GM23248 (cell line): Measurements from ENCODE around the gene PCED1B. TPM values are rescaled to one million over a fixed set of nuclear protein-coding genes. Genes with fewer than 3 reads are reported as not detected.
A peak's percentile ranks its signal among the peaks of the same experiment; 100 is the strongest.

Experiments used
- DNase-seq: peaks from one replicate; pipeline ENCODE4 v3.0.0-alpha.2; 2015
- H2AFZ ChIP-seq: fragments of 200-600 bp; sonication (generic); 2 replicates; pipeline ENCODE4 v1.6.1; 2016; ENCODE audit warnings: antibody characterized with exemption
- H3F3A ChIP-seq: fragments of 200-600 bp; sonication (generic); 2 replicates; pipeline ENCODE4 v1.6.1; 2016; ENCODE audit warnings: mild to moderate bottlenecking, antibody characterized with exemption, mixed run types; ENCODE audit not compliant: insufficient read depth
- H3K27ac ChIP-seq: fragments of 200-600 bp; sonication (generic); 2 replicates; pipeline ENCODE4 v1.5.1; 2016; ENCODE audit warnings: mild to moderate bottlenecking
- H3K27me3 ChIP-seq: fragments of 200-600 bp; sonication (generic); replicated peaks from 2 replicates; pipeline ENCODE4 v1.6.1; 2016; ENCODE audit warnings: mild to moderate bottlenecking; ENCODE audit not compliant: insufficient read depth
- H3K36me3 ChIP-seq: fragments of 200-600 bp; sonication (generic); 2 replicates; pipeline ENCODE4 v1.6.1; 2016; ENCODE audit warnings: low read depth, mild to moderate bottlenecking
- H3K4me1 ChIP-seq: fragments of 200-600 bp; sonication (generic); 2 replicates; pipeline ENCODE4 v1.6.1; 2016; ENCODE audit warnings: mild to moderate bottlenecking; ENCODE audit not compliant: insufficient read depth
- H3K4me2 ChIP-seq: fragments of 200-600 bp; sonication (generic); one replicate; pipeline ENCODE4 v1.6.1; 2016; ENCODE audit warnings: mild to moderate bottlenecking; ENCODE audit not compliant: unreplicated experiment
- H3K4me3 ChIP-seq: fragments of 200-600 bp; sonication (generic); 2 replicates; pipeline ENCODE4 v1.5.1; 2016; ENCODE audit warnings: mild to moderate bottlenecking
- H3K79me2 ChIP-seq: fragments of 200-600 bp; sonication (generic); 2 replicates; pipeline ENCODE4 v1.6.1; 2016; ENCODE audit warnings: mild to moderate bottlenecking; ENCODE audit not compliant: insufficient read depth
- H3K9ac ChIP-seq: fragments of 200-600 bp; sonication (generic); 2 replicates; pipeline ENCODE4 v1.6.1; 2016; ENCODE audit warnings: mild to moderate bottlenecking
- H3K9me2 ChIP-seq: fragments of 200-600 bp; sonication (generic); 2 replicates; pipeline ENCODE4 v1.6.1; 2016; ENCODE audit warnings: mixed run types, mild to moderate bottlenecking, moderate library complexity; ENCODE audit not compliant: insufficient read depth
- H3K9me3 ChIP-seq: fragments of 200-600 bp; sonication (generic); one replicate; pipeline ENCODE4 v1.6.1; 2017; ENCODE audit warnings: low read depth
- H4K20me1 ChIP-seq: fragments of 200-600 bp; sonication (generic); 2 replicates; pipeline ENCODE4 v1.6.0; 2016; ENCODE audit not compliant: insufficient read depth
- EZH2 ChIP-seq: fragments of 200-600 bp; sonication (generic); IDR thresholded peaks from 2 replicates; pipeline ENCODE4 v1.6.1; 2018; ENCODE audit warnings: antibody characterized with exemption, mild to moderate bottlenecking; ENCODE audit not compliant: insufficient read depth, poor library complexity, severe bottlenecking
- EZH2phosphoT487 ChIP-seq: fragments of 200-600 bp; sonication (generic); IDR thresholded peaks from 2 replicates; pipeline ENCODE4 v1.6.1; 2018; ENCODE audit warnings: antibody characterized with exemption, moderate library complexity, mild to moderate bottlenecking, low read depth; ENCODE audit not compliant: insufficient read depth
- WGBS, 2 experiments: methylation state at CpG; one replicate each; pipeline ENCODE4 v1.1.6; 2015 to 2017; ENCODE audit warnings: low lambda C conversion rate in 2 of 2, low coverage in 1 of 2; ENCODE audit errors: missing lambda C conversion rate in 2 of 2; 5-methylcytosine and 5-hydroxymethylcytosine counted together
- in situ Hi-C: fragments of 300-500 bp; cut with MboI; formaldehyde crosslinking; loops from 2 replicates; pipeline ENCODE4 v1.15.0; 2020
- polyA plus RNA-seq: library from polyadenylated mRNA; unstranded; fragments of >200 nt; fragmentation: Nextera tagmentation; extraction: Ambion mirVana; gene quantifications from 2 replicates; pipeline ENCODE4 v1.2.1, GENCODE V29; 2016
- total RNA-seq: library from RNA; depleted of rRNA; stranded (reverse); fragments of >200 nt; shearing (Covaris generic); gene quantifications from 2 replicates; pipeline ENCODE4 v1.2.3, GENCODE V29; 2014

Gene PCED1B
- total and polyA plus RNA-seq, 2 experiments from 2014 or later, result 3.5 to 3.6 TPM

DNA sequence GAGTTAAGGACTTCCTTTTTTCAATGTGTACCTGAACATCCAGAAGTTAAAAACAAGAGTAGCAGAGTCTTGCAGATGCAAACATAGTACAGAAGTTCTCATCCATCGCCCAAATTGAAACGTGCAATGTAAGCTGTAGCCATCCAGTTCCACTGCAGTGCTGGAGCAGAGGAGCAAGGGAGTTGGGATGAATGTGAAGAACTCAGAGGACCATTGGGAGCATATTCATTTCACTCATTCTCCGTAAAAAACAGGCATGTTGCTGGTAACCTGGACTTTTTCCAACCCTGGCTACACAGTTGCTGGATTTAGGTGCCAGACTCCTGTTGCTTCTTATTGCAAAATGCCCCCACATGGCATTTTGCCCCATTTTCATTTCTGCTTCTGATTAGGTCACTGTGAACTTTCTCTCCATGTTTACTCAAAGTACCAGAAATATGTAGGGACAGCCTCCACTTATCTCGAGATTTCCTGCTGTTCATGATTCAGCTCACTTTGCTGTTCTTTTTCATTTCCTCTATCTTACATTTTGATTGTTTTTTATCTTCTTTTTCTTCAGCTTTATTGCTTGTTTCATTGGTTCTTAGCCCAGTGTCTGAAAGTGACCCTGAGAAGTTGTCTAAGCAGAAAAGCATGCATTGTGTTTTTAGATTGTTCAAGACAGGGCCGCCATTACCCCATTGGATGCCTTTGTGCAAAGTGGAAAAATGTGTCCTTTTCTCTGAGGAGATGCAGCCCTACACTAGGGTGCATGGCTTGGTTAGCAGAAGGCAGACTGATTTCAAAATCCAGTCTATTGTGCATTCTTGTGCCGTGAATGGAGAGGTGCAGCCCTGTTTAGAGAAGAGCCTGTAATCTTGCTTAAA is 109.4 kb downstream of the PCED1B start:
- Histone ChIP-seq H3K79me2 (no peaks in the 10 kb centered on the region), H4K20me1 (no peaks in the 10 kb centered on the region), H3K9ac (no peak overlapping the region), H3K36me3 (no peaks in the 10 kb centered on the region), H3K9me3 (no peaks in the 10 kb centered on the region), H2AFZ (peak overlapping the region; percentile 54; the same call in 1 of the 2 replicates), H3K4me2 (peak overlapping the region; percentile 8), H3K27ac (peak overlapping the region; percentile 21), H3K27me3 (no peaks in the 10 kb centered on the region), H3K9me2 (no peaks in the 10 kb centered on the region), H3K4me3 (no peak overlapping the region), H3F3A (peaks cover 25% of the 10 kb centered on the region), H3K4me1 (peaks cover 16% of the 10 kb centered on the region)
- DNase-seq, result peak; percentile 60
- TF ChIP-seq EZH2 (no peak), EZH2phosphoT487 (no peak)
- in situ Hi-C loops, result no loop called here
- WGBS, 2 experiments, result 43 to 48% methylated on average over 6 of the region's 6 CpGs

DNA sequence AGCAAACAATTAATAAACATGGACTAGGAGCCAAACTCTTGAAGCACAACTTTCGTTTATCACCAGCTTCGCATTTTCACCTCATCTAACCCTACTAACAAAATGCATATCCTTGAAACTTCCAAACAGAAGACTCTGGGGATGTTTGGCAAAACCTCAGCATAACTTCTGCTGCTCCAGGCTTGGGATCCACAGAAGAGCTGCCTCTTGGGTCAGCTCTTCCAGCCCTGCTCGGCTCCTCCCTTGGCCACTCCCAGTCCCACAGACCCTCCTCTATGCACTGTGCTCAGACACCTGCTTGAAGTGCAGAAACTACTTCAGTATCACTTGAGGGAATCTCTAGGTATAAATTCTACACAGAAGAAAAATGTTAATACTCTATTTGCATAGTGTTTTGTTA is 110.3 kb downstream of the PCED1B start:
- in situ Hi-C loops, result no loop called here
- peaks cover 25% of the 10 kb centered on the region for H3F3A ChIP-seq
- H4K20me1 ChIP-seq, result no peaks in the 10 kb centered on the region
- H3K9me2 ChIP-seq, result no peaks in the 10 kb centered on the region
- H3K9ac ChIP-seq, result no peak overlapping the region
- H3K4me2 ChIP-seq, result peak overlapping the region; percentile 8
- no peak overlapping the region for H2AFZ ChIP-seq
- no peaks in the 10 kb centered on the region for H3K79me2 ChIP-seq
- DNase-seq, result no peak
- H3K4me1 ChIP-seq, result peaks cover 16% of the 10 kb centered on the region
- WGBS, 2 experiments, result 92 to 96% methylated on average over 3 of the region's 3 CpGs
- H3K27me3 ChIP-seq, result no peaks in the 10 kb centered on the region
- no peak overlapping the region for H3K4me3 ChIP-seq
- no peaks in the 10 kb centered on the region for H3K36me3 ChIP-seq
- no peak overlapping the region for H3K27ac ChIP-seq
- H3K9me3 ChIP-seq, result no peaks in the 10 kb centered on the region
- TF ChIP-seq EZH2, result no peak
- TF ChIP-seq EZH2phosphoT487, result no peak

DNA sequence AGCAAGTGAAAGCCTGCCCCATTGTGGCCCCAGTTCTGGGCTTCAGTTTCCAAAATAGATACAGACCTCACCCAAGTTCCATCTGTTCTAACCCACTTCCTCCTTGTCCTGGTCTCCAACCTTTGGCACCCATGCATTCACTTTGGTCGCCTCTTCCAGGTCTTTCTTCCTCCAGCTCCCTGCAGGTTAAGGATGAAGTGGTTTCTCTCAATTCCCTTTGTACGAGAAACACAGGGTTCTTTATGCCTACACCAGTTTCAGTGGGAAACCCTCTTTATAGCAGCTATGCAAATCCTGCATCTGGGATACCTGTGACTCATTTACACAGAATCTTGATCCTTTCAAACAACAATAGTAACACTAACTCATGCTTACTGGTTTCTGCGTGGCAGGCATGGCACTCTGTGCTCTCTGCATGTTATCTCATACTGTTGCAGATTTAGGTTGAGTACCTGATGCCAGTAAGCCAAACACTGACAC is 110.9 kb downstream of the PCED1B start:
- TF ChIP-seq EZH2 (no peak), EZH2phosphoT487 (no peak)
- peaks cover 25% of the 10 kb centered on the region for H3F3A ChIP-seq
- peaks cover 16% of the 10 kb centered on the region for H3K4me1 ChIP-seq
- H3K4me2 ChIP-seq, result no peak overlapping the region
- H3K9me3 ChIP-seq, result no peaks in the 10 kb centered on the region
- no peak overlapping the region for H3K27ac ChIP-seq
- peak; percentile 25 for DNase-seq
- H3K36me3 ChIP-seq, result no peaks in the 10 kb centered on the region
- no peaks in the 10 kb centered on the region for H3K27me3 ChIP-seq
- H4K20me1 ChIP-seq, result no peaks in the 10 kb centered on the region
- no peaks in the 10 kb centered on the region for H3K79me2 ChIP-seq
- H3K4me3 ChIP-seq, result no peak overlapping the region
- no peak overlapping the region; the same call in 1 of the 2 replicates for H2AFZ ChIP-seq
- in situ Hi-C loops, result no loop called here
- H3K9me2 ChIP-seq, result no peaks in the 10 kb centered on the region
- 91% methylated on average over 3 of the region's 3 CpGs for WGBS, 2 experiments
- H3K9ac ChIP-seq, result no peak overlapping the region

DNA sequence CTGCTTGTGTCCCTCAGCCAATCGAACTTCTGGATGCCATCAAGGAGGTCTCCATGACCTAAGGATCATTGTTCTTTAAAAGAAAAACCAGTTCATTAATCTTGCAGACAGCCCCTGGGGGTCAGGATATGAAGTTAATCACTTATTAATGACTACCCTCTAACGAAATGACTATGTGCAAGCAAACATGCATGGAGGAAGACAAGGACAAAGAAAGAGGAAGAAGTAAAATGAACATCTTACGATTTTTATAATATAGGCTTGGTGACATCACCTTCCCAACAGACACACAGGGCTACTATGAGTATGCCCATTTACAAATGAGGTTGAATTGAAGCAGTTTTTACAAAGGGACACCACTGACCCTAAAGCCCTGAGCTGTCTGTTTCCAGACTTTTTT is 111.5 kb downstream of the PCED1B start:
- H3K4me1 ChIP-seq, result peaks cover 16% of the 10 kb centered on the region
- H3K4me3 ChIP-seq, result no peak overlapping the region
- DNase-seq, result no peak
- H3F3A ChIP-seq, result peaks cover 25% of the 10 kb centered on the region
- TF ChIP-seq EZH2phosphoT487 (no peak), EZH2 (no peak)
- H3K27me3 ChIP-seq, result no peaks in the 10 kb centered on the region
- no peaks in the 10 kb centered on the region for H4K20me1 ChIP-seq
- H3K4me2 ChIP-seq, result no peak overlapping the region
- H3K9me2 ChIP-seq, result no peaks in the 10 kb centered on the region
- no peaks in the 10 kb centered on the region for H3K9me3 ChIP-seq
- H2AFZ ChIP-seq, result no peak overlapping the region; the same call in 1 of the 2 replicates
- H3K27ac ChIP-seq, result no peak overlapping the region
- in situ Hi-C loops, result no loop called here
- H3K79me2 ChIP-seq, result no peaks in the 10 kb centered on the region
- 45 to 51% methylated on average over 3 of the region's 3 CpGs for WGBS, 2 experiments
- no peak overlapping the region for H3K9ac ChIP-seq
- H3K36me3 ChIP-seq, result no peaks in the 10 kb centered on the region
